ENCODE results near the gene CCKAR.

The CCKAR gene

DNA sequence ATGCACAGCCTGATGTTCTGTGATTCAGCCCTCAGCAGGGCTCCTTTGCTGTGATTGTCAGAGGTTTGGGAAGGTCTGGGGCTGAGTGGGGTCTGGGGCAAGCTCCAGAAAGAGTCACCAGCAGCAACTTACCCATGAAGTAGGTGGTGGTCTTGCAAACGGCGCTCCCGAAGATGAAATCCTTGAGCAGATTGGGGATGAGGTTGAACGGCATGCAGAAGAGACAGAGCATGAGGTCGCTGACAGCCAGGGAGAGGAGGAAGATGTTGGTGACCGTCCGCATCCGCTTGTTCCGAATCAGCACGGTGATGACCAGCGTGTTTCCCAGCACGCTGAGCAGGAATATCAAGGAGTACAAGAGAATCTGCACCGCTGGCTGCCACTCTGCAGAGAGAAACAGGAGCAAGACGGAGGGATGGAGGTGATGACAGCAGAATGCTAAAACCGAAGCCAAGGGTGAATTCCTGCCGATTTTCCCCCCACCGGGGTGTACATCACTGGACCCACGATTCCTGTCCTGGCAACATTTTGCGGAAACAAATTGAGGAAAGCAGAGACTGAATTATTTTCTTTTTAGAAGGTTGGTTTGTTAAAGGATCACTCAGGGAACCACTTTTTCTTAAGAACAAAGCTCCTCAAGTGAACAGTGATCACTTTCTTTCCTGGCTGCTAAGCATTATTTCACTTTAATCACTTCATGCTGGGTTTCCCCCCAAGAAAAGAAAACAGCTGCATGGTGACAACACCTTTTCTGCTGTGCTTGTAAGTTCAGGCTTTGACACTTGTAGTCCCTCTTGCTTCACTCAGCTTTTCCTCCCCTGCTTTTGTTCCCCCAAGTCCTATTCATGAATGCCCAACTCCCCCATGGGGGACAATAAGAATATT, 941 bp downstream of the CCKAR start:
- no peak for DNase-seq

DNA sequence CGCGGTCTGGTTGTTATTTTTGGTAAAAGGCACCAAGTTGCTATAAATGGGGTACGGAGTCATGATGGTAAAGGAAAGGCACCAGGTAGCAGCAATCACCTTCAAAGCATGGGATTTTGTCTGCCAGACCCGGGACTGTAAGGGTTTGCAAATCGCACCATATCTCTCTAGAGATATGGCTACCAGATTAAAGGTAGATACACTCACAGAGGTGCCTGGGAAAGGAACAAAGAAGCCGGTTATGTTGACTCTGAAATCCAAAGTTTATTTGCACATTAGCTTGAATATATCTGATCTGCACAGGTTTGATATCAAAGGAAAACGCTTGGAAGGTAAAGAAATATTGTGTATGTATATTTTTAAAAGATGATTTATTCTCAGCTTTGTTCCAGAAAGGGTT, 4.6 kb downstream of the CCKAR start:
- no peak for DNase-seq

DNA sequence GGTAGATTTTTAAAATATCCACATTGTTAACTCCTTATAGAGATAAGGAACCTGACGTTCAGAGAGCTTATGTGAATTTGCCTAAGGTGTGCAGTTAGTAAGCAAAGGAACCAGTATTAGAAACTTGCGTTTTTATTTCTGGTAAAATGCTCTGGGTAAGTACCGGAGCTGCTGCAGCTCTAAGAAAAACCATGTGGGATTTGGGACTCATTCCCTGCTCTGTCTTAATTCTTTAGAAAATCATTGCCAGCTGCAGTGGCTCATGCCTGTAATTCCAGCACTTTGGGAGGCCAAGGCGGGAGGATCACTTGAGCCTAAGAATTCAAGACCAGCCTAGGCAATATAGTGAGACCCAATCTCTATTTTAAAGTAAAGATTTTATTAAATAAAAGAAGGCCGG, 5.8 kb downstream of the CCKAR start:
- DNase-seq = no peak

DNA sequence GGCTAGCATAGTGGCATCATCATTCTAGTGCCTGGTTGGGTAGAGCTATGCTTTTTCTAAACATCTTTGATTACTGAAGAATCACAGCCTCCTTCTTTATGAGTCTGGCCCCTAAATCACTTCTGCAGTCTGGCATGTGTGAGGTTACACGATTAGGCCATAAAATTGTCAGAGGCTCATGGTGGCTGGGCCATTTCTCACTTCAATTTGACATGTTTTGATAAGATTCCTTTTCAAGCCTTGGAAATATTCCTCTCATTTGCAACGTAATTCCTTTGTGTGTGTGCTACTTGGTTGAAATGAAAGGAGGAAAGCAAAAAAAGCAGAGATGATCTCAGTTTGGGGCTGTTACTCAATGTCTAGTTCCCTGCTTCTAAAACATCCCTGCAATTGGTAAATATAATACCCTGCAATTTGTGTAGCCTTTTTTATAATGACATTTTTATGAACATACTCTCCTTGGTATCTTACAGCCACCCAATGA, 6.2 kb downstream of the CCKAR start:
- no peak for DNase-seq

DNA sequence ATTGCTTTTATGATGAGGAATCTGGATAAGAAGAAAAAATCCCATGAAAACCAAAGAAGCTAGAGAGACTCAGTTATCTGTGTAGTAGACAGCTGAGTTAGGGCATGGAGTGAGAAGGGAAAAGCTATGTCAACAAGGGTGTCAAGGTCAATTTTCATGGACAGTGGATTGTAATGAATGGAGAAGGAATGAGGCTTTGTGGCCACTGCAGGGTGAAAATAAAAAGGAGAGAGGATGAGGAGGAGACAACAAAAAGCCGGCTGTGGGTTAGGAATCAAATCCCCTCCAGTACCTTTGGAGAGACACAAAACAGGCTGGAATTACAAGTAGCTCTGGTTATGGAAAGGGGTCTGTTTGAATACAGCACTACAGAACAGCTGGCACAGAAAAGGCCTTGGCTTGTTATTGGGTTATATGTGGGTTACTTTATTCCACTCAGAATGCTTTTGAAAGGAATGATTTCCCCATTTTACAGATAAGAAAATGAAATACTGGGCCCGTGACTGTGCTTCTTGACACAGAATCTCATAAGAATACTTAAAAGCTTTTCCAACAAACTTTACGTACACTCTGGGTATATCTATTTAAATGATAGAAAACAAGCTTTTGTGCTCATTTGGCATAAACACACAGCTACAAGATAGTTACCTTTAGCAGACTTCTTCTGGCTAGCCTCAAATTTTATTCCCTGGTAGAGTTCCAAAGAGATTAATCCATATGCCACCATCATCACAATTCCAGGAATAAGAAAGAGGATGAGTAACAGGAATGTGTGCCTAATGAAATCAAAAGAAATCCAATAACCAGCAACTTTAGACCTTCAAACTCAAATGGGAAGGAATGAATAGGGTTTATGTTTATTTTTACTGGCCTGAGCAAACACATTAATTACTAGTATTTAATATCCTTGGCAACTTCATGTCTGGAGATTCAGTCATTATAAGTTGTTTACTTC, 7.5 kb downstream of the CCKAR start:
- DNase-seq = no peak

DNA sequence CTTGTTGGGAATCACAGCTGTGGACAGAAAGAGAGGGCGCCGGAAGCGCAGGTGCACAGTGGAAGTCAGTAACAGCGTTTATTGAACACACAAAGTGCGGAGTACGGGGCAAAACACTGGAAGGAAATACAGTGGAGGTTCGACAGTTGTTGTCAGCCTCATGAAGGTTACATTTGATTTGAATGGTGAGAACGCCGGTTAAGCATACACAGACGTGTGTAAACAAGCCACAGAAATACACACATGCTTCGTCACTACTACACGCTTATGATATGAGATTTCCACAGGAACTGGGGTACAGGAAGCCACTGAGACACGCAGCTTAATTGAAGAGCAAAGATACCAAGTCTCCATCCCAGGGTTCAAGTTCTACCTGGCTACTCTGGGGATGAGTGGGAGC, 12.0 kb downstream of the CCKAR start:
- DNase-seq = no peak

DNA sequence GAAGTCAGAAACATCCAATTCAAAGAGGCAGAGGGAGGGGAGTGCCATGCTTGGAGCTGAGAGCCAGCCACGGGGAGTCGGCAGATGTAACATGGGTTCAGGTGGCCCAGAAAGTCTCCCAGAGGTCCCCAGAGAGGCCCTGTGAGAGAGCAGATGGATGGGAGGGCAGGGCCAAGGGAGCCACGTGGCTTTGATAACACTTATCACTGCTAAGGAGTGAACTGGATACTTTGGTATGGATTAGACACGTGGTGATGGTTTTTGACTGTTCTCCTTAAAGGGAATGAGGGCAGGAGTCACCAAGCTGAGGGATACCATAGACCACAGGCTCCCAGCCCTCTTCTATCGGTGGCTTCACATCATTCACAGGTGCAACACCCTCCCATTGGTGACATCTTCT, 13.7 kb downstream of the CCKAR start:
- DNase-seq = no peak

DNA sequence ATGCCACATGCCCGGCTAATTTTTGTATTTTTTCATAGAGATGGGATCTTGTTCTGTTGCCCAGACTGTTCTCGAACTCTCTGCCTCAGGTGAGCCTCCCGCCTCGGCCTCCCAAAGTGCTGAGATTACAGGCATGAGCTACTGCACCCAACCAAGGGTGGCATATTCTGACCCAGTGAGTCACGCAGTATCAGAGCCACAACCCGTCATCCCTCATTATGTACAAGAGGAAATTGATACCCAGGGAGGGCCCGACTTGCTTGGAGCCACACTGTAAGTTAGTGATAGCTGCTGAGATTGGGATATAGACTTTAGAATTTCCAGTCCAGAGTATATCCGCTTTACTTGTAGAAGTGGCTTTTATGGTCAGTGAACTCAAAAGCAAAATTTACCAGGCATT, 14.6 kb downstream of the CCKAR start:
- DNase-seq = no peak

DNA sequence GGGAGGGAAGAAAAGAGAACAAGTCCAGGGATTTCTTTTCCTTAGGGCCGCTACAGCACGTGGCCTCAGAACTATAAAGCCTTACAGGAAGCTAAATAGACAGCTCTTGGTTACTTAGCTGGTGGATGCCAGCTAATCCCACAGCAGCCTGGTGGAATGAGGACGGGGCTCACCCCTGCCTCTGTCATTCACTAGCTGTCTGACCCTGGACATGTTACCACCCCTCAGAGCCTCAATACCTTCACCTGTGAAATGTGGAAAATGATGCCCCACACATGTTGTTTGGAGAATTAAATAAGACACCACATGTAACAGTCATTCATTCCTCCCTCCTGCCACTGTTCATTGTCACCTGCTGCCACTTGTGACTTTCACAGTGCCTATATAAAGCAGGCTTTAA, 15.7 kb downstream of the CCKAR start:
- DNase-seq = no peak

DNA sequence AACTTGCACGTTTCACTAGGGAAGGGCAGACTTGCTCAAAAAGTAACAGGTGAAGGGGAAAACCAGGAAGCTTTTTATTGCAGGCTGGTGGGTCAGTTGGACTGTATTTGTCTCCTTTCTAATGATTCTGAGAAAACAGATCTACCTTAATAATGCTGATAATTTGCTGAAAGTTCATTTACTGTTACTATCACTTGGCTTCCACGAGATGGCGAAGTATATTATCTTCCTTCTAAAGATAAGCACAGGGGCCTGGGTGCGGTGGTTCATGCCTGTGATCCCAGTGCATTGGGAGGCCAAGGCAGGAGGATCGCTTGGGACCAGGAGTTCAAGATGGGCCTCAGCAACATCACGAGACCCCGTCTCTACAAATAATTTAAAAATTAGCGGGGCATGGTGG, 16.4 kb downstream of the CCKAR start:
- DNase-seq = no peak

DNA sequence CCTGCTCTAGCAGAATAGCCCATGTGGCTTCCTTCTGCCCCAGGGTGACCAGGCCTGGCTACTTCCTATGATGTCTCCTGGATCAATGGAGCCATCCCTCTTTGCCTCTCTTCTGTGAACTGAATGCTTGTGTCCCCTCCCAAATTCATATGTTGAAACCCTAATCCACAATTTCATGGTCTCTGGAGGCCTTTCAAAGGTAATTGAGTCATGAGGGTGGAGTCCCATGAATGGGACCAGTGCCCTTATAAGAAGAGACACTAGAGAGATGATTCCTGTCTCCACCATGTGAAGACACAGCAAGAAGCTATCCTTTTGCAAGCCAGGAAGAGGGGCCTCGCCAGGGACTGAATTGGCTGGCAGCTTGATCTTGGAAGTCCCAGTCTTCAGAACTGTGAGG, 18.4 kb downstream of the CCKAR start:
- DNase-seq = no peak

DNA sequence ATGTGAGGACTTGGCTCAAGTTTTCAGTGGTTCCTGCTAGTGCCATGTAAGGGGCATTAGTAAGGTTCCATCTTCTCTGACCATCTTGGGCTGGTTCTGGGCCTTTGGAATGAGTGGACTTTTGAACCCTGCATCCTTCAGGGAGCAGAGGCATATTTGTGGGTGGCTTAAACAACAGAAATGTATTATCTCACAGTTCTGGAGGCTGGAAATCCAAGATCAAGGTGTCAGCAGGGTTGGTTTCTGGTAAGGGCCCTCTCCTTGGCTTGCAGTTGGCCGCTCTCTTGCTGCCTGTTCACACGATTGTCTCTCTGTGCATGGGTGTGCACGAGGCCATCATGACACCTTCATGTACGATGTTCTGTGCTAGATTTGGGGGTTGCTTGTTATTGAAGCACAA, 21.3 kb downstream of the CCKAR start:
- no peak for DNase-seq

DNA sequence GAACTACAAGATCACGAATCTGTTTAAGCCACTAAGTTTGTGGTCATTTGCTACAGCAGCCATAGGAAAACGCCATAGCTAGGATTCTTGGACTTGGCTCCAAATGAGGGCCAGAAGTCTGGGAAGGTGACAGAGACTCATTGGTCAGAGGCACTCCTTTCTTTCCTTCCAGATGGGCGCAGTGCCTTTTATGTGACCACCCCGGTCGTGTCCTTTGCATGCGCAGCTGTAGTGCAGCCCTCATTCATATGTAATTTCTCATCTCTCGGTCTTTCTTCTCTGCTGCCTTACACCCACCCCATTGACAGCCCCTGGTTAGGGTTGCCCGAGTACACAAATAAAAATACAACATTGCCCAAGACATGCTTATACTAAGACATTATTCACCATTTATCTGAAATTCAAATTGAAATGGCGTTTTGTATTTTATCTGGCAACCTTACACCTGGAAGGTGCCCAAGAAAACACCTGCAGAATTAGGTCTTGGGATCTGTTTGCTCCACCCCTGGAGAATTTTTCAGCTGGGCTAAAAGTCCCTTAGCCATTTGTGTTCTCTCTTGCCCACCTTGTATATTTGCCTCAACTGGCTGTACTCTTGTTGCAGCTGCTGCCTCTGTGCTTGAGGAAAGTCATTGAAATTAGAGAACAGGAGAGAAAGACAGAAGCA, 21.9 kb downstream of the CCKAR start:
- DNase-seq = no peak

DNA sequence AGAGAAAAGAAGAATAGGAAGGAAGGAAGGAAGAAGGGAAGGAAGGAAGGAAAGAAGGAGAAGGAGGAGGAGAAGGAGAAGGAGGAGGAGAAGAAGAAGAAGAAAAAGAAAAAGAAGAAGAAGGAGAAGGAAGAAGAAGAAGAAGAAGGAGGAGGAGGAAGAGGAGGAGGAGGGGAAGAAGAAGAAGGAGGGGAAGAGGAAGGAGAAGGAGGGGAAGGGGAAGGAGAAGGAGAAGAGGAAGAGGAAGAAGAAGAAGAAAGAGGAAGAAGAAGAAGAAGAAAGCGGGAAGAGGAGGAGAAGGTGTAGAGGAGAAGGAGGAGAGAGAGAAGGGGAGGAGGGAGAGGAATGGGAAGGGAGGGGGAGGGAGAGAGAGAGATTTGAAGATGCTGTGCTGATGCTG, 22.6 kb downstream of the CCKAR start:
- DNase-seq = no peak

DNA sequence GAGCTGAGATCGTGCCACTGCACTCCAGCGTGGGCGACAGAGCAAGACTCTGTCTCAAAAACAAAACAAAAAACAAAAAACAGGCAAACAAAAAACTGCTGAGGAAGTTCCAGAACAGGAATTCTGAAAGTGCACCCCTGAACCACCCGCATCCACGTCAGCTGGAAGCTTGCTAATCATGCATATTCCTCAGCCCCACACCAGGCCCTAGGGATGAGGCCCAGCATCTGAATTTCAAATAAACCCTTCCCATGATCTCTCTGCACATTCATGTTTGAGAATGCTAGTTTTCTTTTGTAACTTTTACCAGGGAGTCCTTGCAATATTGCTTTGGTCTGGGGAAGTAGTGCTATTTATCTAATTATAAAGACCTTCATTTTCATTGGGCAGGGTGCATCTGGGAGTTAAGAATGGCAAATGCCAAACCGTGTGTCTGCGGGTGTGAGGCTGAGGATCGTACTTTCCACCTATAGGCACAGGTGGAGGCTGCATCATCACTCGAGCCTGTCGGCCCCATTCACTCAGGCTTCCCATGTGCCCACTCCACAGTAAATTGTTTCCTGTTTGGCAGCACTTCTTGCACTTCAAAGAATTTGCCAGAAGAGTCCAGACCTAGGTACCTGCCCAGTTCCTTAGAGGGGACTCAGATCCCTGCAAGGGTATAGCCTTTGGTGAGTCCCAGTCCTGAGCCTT, 23.6 kb downstream of the CCKAR start:
- no peak for DNase-seq

DNA sequence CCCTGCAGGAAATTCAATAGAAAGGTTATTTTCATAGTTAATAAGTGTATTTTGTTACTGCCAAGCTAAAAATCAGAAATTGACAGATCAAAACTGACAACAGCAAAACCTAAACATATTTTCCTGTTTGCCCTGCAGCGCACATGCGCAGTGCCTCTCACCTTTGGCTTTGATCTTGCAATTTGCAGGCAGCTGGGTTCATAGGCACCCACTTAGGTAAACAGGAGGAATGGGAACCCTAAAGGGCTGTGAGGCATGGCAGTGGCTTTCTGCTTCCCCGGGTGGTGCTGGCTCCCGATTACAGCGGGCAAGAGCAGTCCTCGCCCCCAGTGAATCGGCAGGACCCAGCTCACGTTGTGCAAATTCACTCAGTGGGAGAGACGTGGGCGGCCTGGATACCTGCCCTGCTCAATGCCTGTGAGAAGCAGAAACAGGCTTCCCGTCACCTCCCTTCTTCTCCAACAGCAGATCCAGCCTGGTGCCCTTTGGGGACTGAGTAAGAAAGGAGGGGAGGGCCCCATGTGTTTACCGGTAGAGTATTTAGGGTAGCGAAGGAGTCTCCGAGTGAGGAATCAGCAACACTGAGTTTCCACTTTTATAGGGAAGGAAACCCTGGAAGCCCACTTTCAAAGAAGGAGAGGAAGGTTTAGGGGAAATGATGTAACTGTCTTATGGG, 25.7 kb downstream of the CCKAR start:
- DNase-seq = no peak

DNA sequence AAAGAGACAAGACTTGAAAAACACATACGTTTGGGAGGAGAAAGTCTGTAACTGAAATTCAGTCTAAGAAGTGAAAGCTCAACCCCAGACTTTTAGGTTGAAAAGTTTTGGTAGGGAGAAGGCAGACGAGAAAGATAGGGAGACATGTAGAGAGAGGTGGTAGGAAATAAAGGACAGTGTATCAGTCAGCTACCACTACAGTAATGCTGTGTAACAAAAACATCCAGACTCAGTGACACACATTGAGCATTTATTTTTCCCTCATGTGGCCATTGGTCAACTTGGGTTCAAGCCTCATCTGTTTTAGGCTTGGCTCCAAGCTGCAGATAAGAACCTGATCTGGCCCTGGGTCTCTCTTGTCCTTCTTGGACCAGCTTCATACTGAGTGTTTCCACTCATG, 26.9 kb downstream of the CCKAR start:
- no peak for DNase-seq

DNA sequence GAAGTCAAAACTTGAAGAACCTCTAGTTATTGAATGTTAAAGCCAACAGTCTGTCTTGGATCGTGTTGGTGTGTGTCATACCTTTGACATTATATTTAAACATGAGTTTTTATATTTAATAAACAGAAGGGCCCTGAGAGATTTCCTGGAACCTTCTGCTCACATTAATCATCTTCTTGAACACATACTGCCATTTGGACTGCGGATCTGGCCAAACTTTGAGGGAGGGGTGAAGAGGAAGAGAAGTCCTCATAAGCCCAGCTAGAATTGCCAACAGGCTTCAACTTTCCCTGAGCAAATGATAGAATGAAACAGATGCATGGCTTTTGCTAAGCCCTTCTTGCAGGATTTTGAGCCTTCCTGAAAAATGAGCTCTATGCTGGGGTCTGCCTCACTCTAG, 27.4 kb downstream of the CCKAR start:
- no peak for DNase-seq

DNA sequence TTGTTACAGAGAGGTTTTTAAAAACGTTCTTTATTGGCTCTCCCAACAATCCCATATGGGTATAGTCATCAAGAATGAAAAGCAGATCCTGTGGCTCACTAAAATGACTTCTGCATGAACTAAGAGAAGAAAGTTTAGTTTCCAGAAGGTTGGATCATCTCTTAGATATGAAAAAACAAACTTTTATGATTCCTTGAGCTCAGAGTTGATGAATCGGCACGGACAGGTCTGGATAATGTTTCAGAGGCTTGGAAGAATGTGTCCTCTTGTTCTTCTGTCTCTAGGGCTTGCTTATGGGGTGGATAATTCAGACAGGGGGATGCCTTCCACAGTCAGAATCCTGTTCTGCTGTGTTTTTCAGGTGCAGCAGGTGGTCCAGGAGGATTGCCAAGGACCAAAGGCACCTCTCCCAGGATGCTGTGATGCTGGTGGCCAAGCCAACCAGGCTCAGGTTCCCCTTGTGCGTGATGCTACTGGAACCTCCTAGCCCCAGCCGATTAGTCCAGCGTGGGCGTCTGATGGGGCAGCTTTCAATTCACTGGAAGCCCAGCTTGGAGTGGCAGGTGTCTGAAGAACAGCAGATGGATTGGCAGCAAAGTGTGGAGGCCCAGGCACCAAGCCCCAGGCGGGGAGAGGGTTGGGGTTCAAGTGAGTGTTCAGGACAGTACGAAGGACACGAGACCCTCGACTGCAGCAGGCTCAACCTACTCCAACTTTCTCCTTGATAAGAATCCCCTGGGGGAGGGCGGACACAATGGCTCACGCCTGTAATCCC, 30.3 kb downstream of the CCKAR start:
- DNase-seq = no peak

DNA sequence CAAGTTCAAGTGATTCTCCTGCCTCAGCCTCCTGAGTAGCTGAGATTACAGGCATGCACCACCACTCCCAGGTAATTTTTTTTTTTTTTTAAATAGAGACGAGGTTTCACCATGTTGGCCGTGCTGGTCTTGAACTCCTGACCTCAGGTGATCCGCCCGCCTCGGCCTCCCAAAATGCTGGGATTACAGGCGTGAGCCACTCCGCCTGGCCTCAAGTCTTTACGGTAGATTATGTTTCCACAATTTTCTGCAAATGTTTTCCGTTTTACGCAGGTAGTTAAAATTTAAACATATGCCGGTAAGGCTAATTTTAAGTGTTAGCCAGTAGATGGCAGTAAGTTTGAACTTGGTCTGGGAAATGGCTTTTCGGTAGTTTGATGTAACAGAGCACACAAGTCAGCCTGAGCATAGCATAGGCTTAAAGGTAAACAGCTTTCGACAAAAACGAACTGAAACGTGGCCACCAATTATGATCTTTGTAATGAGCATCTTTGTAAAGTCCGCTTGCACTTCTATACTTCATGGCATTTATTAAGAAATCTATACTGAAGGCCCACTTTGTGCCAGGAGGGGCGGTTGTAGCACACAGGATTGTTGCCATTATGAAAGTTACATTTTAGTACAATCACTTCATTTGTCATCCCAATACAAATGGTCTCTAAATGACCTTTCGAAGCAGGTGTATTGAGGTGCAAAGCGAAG, 31.1 kb downstream of the CCKAR start:
- no peak for DNase-seq

DNA sequence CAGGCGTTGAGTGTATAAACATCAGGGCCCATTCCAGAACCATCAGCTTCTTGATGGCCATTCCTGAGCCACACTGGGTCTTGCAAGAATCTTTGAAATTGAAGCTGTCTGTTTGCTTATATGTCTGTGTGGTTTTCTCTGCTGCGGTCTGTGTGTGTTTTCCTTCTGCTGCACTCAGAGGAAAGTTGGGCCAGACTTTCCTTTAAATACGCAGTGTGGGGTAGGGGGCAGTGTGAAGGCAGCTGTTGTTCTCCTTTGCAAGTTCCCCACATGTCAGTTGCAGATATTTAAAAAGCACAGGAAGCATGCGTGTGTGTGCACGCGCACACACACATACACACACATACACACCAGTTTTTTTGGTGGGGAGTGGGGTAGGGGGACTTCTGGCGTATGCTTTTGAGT, 32.1 kb downstream of the CCKAR start:
- no peak for DNase-seq
